HepG2 (cell line): ENCODE measurements around the gene MROH2A. TPM values are rescaled to one million over a fixed set of nuclear protein-coding genes. Genes with fewer than 3 reads are reported as not detected.

ENCODE experiments used
- ATAC-seq: fragments of 200-7000 bp; cut with Tn5 transposase; 3 replicates; pipeline ENCODE4 v1.9.1; 2020; ENCODE audit warnings: mild to moderate bottlenecking, moderate library complexity
- BruUV-seq: library from RNA; stranded (reverse); fragments of 400-500 nt; replicated peaks from 2 replicates; lab custom pipeline; 2021; lab: Mats Ljungman, UMichigan
- CTCF ChIA-PET: fragments of 300-600 bp; formaldehyde crosslinking; extraction: SDS; loops from one replicate; lab custom pipeline; 2021; ENCODE audit warnings: low total read pairs, inconsistent platforms, low intra/inter-chr PET ratio; lab: Yijun Ruan, JAX
- POLR2A ChIA-PET: fragments of 350-600 bp; sonication (Branson Sonifier 250); formaldehyde crosslinking; loops from one replicate; lab custom pipeline; 2020; ENCODE audit warnings: antibody characterized with exemption, inconsistent platforms; lab: Yijun Ruan, JAX
- DNase-seq: peaks from one replicate; pipeline ENCODE4 v3.0.0-alpha.2; 2015; ENCODE audit warnings: low spot score
- FAIRE-seq: peaks from 3 replicates; lab custom pipeline; 2011; peaks lifted over from hg19 to GRCh38; lab: Jason Lieb, UNC
- H2AFZ ChIP-seq: one replicate; pipeline ENCODE4 v1.6.1; 2011; ENCODE audit warnings: low read length, inconsistent platforms
- H3K27ac ChIP-seq: fragments of 300-600 bp; 3 replicates; pipeline ENCODE4 v1.8.0; 2011; ENCODE audit warnings: mixed run types, mild to moderate bottlenecking, mixed read lengths, low read length, inconsistent platforms; ENCODE audit not compliant: insufficient read depth; ENCODE audit errors: extremely low read length
- H3K27me3 ChIP-seq, 2 experiments: fragments of 200-600 bp in 1 of 2; 2 replicates in 1 of 2; 3 replicates in 1 of 2; pipeline versions ENCODE4 v1.6.0 to v1.8.0; 2011; ENCODE audit warnings: low read length in 2 of 2, mild to moderate bottlenecking in 2 of 2, moderate library complexity in 2 of 2, inconsistent platforms in 1 of 2; ENCODE audit not compliant: insufficient read depth in 2 of 2, control insufficient read depth in 1 of 2
- H3K36me3 ChIP-seq, 2 experiments: fragments of 200-600 bp in 1 of 2; replicated peaks in 1 of 2; 2 replicates in 1 of 2; 3 replicates in 1 of 2; pipeline versions ENCODE4 v1.5.1 to v1.8.0; 2011; ENCODE audit warnings: low read length in 2 of 2, inconsistent platforms in 1 of 2; ENCODE audit not compliant: insufficient read depth in 2 of 2, control insufficient read depth in 1 of 2
- H3K4me1 ChIP-seq: 2 replicates; pipeline ENCODE4 v1.5.1; 2012; ENCODE audit warnings: low read length, inconsistent platforms; ENCODE audit not compliant: insufficient read depth
- H3K4me2 ChIP-seq: 2 replicates; pipeline ENCODE4 v1.6.0; 2011; ENCODE audit warnings: low read depth, low read length, inconsistent platforms
- H3K4me3 ChIP-seq, 3 experiments: fragments of 200-600 bp in 1 of 3; sonication (generic), shearing (Covaris generic) in 1 of 3; replicated peaks in 1 of 3; 2 replicates each; pipeline ENCODE4 v1.5.1; 2011 to 2016; ENCODE audit warnings: low read length in 3 of 3, inconsistent platforms in 2 of 3, low read depth in 2 of 3, mild to moderate bottlenecking in 2 of 3, control low read depth in 1 of 3, mixed read lengths in 1 of 3; ENCODE audit not compliant: insufficient read depth in 1 of 3
- H3K79me2 ChIP-seq: one replicate; pipeline ENCODE4 v1.6.1; 2011; ENCODE audit warnings: low read length, inconsistent platforms; ENCODE audit not compliant: insufficient read depth
- H3K9ac ChIP-seq: 2 replicates; pipeline ENCODE4 v1.6.0; 2011; ENCODE audit warnings: mild to moderate bottlenecking, low read depth, low read length, inconsistent platforms; ENCODE audit not compliant: insufficient read depth
- H3K9me3 ChIP-seq: 2 replicates; pipeline ENCODE4 v1.5.1; 2012; ENCODE audit warnings: mild to moderate bottlenecking, low read length
- H4K20me1 ChIP-seq: 2 replicates; pipeline ENCODE4 v1.6.0; 2011; ENCODE audit warnings: inconsistent platforms, mild to moderate bottlenecking, low read length, moderate library complexity; ENCODE audit not compliant: insufficient read depth
- CBX1 ChIP-seq: IDR thresholded peaks from one replicate; pipeline ENCODE4 v1.6.1; 2016; ENCODE audit warnings: antibody characterized with exemption, low read depth
- CREB1 ChIP-seq, 2 experiments: fragments of 450-650 bp in 1 of 2; IDR thresholded peaks; 2 replicates each; pipeline ENCODE4 v1.6.1; 2016 to 2017; ENCODE audit warnings: control low read depth in 1 of 2, mild to moderate bottlenecking in 1 of 2, missing compliant biosample characterization in 1 of 2, missing genetic modification characterization in 1 of 2
- EP300 ChIP-seq, 3 experiments: sonication (generic) in 1 of 3; formaldehyde crosslinking in 1 of 3; IDR thresholded peaks; 2 replicates each; pipeline versions ENCODE4 v1.5.1 to v1.6.1; 2011 to 2020; ENCODE audit warnings: low read depth in 2 of 3, low read length in 2 of 3, borderline replicate concordance in 1 of 3, improper control_type of control experiment in 1 of 3, mild to moderate bottlenecking in 1 of 3, missing genetic modification reagents in 1 of 3, moderate library complexity in 1 of 3
- FUBP1 ChIP-seq: sonication (generic); formaldehyde crosslinking; IDR thresholded peaks from 2 replicates; pipeline ENCODE4 v1.5.1; 2020; ENCODE audit warnings: missing genetic modification reagents, mild to moderate bottlenecking, borderline replicate concordance
- GZF1 ChIP-seq: sonication (generic); formaldehyde crosslinking; IDR thresholded peaks from 2 replicates; pipeline ENCODE4 v1.5.1; 2020; ENCODE audit warnings: mild to moderate bottlenecking, missing genetic modification reagents
- HNRNPUL1 ChIP-seq: fragments of 200-400 bp; formaldehyde crosslinking; IDR thresholded peaks from 2 replicates; pipeline ENCODE4 v1.6.1; 2017; ENCODE audit warnings: low read depth, mild to moderate bottlenecking, low read length, moderate library complexity
- MEIS1 ChIP-seq: sonication (generic); formaldehyde crosslinking; IDR thresholded peaks from 2 replicates; pipeline ENCODE4 v1.9.0; 2021; ENCODE audit warnings: mild to moderate bottlenecking, missing genetic modification reagents, moderate library complexity, borderline replicate concordance
- MLLT10 ChIP-seq: sonication (generic); formaldehyde crosslinking; IDR thresholded peaks from 2 replicates; pipeline ENCODE4 v1.4.0; 2020; ENCODE audit warnings: missing genetic modification reagents
- SMYD3 ChIP-seq: sonication (generic); formaldehyde crosslinking; IDR thresholded peaks from 2 replicates; pipeline ENCODE4 v1.8.1; 2023; ENCODE audit warnings: mild to moderate bottlenecking, missing genetic modification reagents
- TBP ChIP-seq: sonication (generic); formaldehyde crosslinking; IDR thresholded peaks from 2 replicates; pipeline ENCODE4 v1.5.0; 2020; ENCODE audit warnings: missing genetic modification reagents
- ZFP36L2 ChIP-seq: sonication (generic); formaldehyde crosslinking; IDR thresholded peaks from 2 replicates; pipeline ENCODE4 v1.4.0; 2020; ENCODE audit warnings: missing genetic modification reagents
- ZNF230 ChIP-seq: sonication (generic); formaldehyde crosslinking; IDR thresholded peaks from 2 replicates; pipeline ENCODE4 v1.4.0; 2020; ENCODE audit warnings: mild to moderate bottlenecking, missing genetic modification reagents
- ZNF282 ChIP-seq: fragments of 450-650 bp; IDR thresholded peaks from 2 replicates; pipeline ENCODE4 v1.6.1; 2018; ENCODE audit not compliant: partially characterized antibody
- ZNF605 ChIP-seq: sonication (generic); formaldehyde crosslinking; IDR thresholded peaks from 2 replicates; pipeline ENCODE4 v1.8.0; 2022; ENCODE audit warnings: mild to moderate bottlenecking, missing genetic modification reagents
- ZNF619 ChIP-seq: sonication (generic); formaldehyde crosslinking; IDR thresholded peaks from 2 replicates; pipeline ENCODE4 v1.4.0; 2020; ENCODE audit warnings: mild to moderate bottlenecking, missing genetic modification reagents
- ZNF660 ChIP-seq: sonication (generic); formaldehyde crosslinking; IDR thresholded peaks from 2 replicates; pipeline ENCODE4 v1.5.1; 2020; ENCODE audit warnings: mild to moderate bottlenecking, low read depth, missing genetic modification reagents, borderline replicate concordance
- ZNF724P ChIP-seq: sonication (generic); formaldehyde crosslinking; IDR thresholded peaks from 2 replicates; pipeline ENCODE4 v1.8.0; 2022; ENCODE audit warnings: missing genetic modification reagents, borderline replicate concordance
- ZNF746 ChIP-seq: sonication (generic); formaldehyde crosslinking; IDR thresholded peaks from 2 replicates; pipeline ENCODE4 v1.8.0; 2022; ENCODE audit warnings: mild to moderate bottlenecking, missing genetic modification reagents
- ZXDC ChIP-seq: sonication (generic); formaldehyde crosslinking; IDR thresholded peaks from 2 replicates; pipeline ENCODE4 v1.5.0; 2020; ENCODE audit warnings: mild to moderate bottlenecking, missing genetic modification reagents
- WGBS: methylation state at CpG from one replicate; pipeline ENCODE4 v1.1.6; 2017; ENCODE audit warnings: low lambda C conversion rate; 5-methylcytosine and 5-hydroxymethylcytosine counted together
- in situ Hi-C: cut with HindIII; loops from 2 replicates; pipeline ENCODE4 v1.10.0; 2017; ENCODE audit warnings: low pct_unique_long_range_greater_than_20kb; ENCODE audit not compliant: extremely low pct_ligation_motif_present
- intact Hi-C: fragments of 100-400 bp; cut with micrococcal nuclease; formaldehyde crosslinking; loops from one replicate; pipeline ENCODE4 v1.10.0; 2022; ENCODE audit not compliant: unreplicated experiment
- polyA plus RNA-seq, 8 experiments: library from polyadenylated mRNA; depleted of rRNA in 3 of 8; stranded (reverse) in 7 of 8; unstranded in 1 of 8; fragments of >200 nt; fragmentation: Illumina TruSeq in 4 of 8; extraction: Trizol in 4 of 8; gene quantifications; 2 replicates each; pipeline versions ENCODE4 v1.2.1 to v1.2.3, GENCODE V29; 2011 to 2016; ENCODE audit warnings: low read depth in 4 of 8, missing spikeins in 1 of 8, mixed read lengths in 1 of 8; ENCODE audit not compliant: insufficient read depth in 1 of 8
- total RNA-seq, 5 experiments: library from RNA; depleted of rRNA; stranded (reverse); fragments of >200 nt; fragmentation: Illumina TruSeq; extraction: Trizol; gene quantifications; 2 replicates each; pipeline ENCODE4 v1.2.3, GENCODE V29; 2016; ENCODE audit warnings: low read depth in 1 of 5

MROH2A gene
- total and polyA plus RNA-seq, 2 of the 13 experiments (the other 11 are each of a cell fraction or from before 2014, with no cell fraction given), result 0.03 to 0.04 TPM

GRCh38 chr2:233822781-233823730 lies 44.9 kb downstream of the MROH2A start (continued):
- no peak for TF ChIP-seq FUBP1 (CRISPR knock-in tag)
- no peak for TF ChIP-seq ZNF724P (CRISPR knock-in tag)

- Histone ChIP-seq H4K20me1 (no peaks in the 10 kb centered on the region), H3K4me3 (no peak overlapping the region), H3K4me1 (peaks cover 1% of the 10 kb centered on the region), H3K9me3 (no peaks in the 10 kb centered on the region), H3K4me2 (no peak overlapping the region), H3K27me3 (peaks cover 6 to 22% of the 10 kb centered on the region in 2 experiments), H3K79me2 (no peaks in the 10 kb centered on the region), H3K27ac (no peak overlapping the region), H2AFZ (no peak overlapping the region), H3K36me3 (no peaks in the 10 kb centered on the region), H3K9ac (no peak overlapping the region)
- ChIA-PET POLR2A (no interaction called here), CTCF (no interaction called here)
- 74% methylated on average over 8 of the region's 8 CpGs for WGBS
- BruUV-seq, result no TSS peak
- DNase-seq, result no peak
- ATAC-seq, result no peak
- in situ Hi-C loops (no loop called here), intact Hi-C loops (no loop called here)
- no peak for FAIRE-seq
- TF ChIP-seq CBX1 (no peak), HNRNPUL1 (no peak), MEIS1 (CRISPR knock-in tag) (no peak), ZNF746 (no peak), ZNF619 (CRISPR knock-in tag) (no peak), ZNF230 (CRISPR knock-in tag) (no peak), ZFP36L2 (CRISPR knock-in tag) (no peak), EP300 (IDR thresholded peaks at IDR 0.05; ENCODE audit: low read depth in 2 of 2, low read length in 2 of 2) (no peak), EP300 (CRISPR knock-in tag; IDR thresholded peaks at IDR 0.05; ENCODE audit: borderline replicate concordance) (no peak), ZXDC (CRISPR knock-in tag) (no peak), GZF1 (CRISPR knock-in tag) (no peak), SMYD3 (CRISPR knock-in tag) (no peak), ZNF660 (CRISPR knock-in tag) (no peak), TBP (CRISPR knock-in tag) (no peak), CREB1 (IDR thresholded peaks at IDR 0.05) (no peak), CREB1 (CRISPR knock-in tag; IDR thresholded peaks at IDR 0.05) (no peak), MLLT10 (CRISPR knock-in tag) (no peak), ZNF605 (CRISPR knock-in tag) (no peak), ZNF282 (no peak)
Observed at GRCh38 chr2:233823731-233824121, 45.6 kb downstream of the MROH2A start.
